ENCODE data around the gene PTPRN2.

PTPRN2 gene

DNA sequence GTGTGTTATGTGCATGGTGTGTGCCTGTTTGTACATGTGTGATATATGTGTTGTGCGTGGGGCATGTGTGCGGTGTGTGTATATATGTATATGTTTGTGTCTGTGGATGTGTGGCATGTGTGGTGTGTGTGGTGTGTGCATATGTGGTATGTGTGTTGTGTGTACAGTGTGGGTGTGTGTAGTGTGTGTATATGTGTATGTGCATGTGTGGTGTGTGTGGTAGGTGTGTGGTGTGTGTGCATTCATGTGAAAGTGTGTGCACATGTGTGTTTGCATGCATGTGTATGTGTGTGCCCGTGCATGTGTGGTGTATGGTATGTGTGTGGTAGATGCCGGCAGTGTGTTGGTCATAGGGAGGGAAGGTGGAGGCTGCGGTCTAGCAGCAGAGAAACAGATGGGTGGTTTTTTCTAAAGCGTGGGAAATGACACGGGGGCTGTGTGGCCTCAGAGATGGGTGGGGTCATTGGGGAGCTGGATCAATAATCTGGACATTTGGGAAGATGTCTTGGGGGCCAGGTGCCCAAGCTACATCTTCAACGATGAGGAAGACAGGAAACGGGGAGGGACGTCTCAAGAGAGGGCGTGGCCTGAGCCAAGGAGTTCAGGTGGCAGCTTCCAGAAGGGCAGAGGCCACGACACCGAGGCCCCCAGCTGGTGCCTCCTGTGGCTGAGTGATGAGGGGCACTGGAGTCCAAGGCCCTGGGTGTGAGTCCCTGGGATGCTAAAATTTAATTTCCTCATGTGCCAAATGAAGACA, 769.5 kb downstream of the PTPRN2 start:
- DNase-seq (ENCODE audit: low read depth): no peak
- no peak for TF ChIP-seq POLR2A (IDR thresholded peaks at IDR 0.05; ENCODE audit: extremely low read depth, insufficient read length)
- TF ChIP-seq, protein P1, sequence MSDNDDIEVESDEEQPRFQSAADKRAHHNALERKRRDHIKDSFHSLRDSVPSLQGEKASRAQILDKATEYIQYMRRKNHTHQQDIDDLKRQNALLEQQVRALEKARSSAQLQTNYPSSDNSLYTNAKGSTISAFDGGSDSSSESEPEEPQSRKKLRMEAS (IDR thresholded peaks at IDR 0.05; ENCODE audit: low read depth, low read length): no peak
- TF ChIP-seq CTCF (IDR thresholded peaks at IDR 0.05; ENCODE audit: low read depth, low read length): no peak
- no peak for TF ChIP-seq MYC (IDR thresholded peaks at IDR 0.05; ENCODE audit: low read depth, low read length)
- no peak overlapping the region for H3K4me3 ChIP-seq (ENCODE audit: low read depth, low read length)

DNA sequence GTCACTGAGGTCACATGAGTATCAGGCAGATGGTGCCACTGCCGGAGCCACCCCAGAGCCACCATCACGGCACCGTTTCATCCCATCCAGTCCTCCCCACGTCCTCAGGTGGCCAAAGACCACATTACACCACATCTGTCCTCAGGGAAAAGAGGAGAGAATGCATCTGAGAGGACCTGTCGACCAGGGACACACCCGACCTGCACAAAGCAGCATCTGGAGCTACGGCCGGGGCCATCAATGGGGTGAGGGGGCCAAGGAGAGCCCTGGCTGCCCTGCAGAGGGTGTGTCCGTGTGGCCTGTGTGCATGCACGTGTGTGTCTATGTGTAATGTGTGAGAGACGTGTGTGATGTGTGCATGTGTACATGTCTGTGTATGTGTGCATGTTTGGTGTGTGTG, 770.2 kb downstream of the PTPRN2 start:
- DNase-seq (ENCODE audit: low read depth): no peak
- TF ChIP-seq MYC (IDR thresholded peaks at IDR 0.05; ENCODE audit: low read depth, low read length): no peak
- no peak for TF ChIP-seq CTCF (IDR thresholded peaks at IDR 0.05; ENCODE audit: low read depth, low read length)
- TF ChIP-seq, protein P1 (IDR thresholded peaks at IDR 0.05; ENCODE audit: low read depth, low read length): no peak
- TF ChIP-seq POLR2A (IDR thresholded peaks at IDR 0.05; ENCODE audit: extremely low read depth, insufficient read length): no peak
- H3K4me3 ChIP-seq (ENCODE audit: low read depth, low read length): no peak overlapping the region

DNA sequence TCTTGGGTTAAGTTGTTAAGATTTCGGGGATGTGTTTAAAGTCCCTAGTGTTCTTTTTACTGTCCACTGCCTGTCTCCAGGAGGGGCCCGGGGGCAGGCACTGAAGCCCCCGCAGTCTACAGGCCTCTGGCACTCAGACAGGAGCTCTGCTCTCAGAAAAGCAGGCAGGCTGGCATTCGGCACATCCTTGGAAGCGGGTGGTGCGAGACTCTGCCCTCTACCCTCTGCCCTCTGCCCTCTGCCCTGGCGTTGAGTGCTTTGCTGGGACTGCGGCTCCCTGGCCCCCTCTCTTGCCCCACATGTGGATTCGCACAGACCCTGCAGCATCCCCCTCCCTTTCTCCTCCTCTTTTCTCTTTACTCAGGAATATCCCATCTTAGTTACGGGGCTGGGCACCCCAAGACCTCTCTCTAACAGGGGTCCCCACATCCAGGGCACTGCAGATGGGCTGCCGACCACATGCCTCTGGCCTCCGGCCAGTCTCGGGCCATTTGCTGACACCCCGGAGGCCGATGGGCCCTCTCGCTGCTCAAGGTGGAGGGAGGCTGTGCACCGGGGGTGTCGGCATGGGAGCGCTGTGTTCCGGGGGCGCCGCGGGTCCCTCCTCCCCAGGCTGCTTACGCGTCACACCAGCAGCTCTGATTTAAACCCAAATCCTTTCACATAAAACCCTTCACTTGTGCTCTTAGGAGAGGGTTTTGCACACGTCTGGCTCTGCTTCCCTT, 770.9 kb downstream of the PTPRN2 start:
- H3K4me3 ChIP-seq (ENCODE audit: low read depth, low read length): no peak overlapping the region
- no peak for DNase-seq (ENCODE audit: low read depth)
- TF ChIP-seq MYC (IDR thresholded peaks at IDR 0.05; ENCODE audit: low read depth, low read length) (no peak), POLR2A (IDR thresholded peaks at IDR 0.05; ENCODE audit: extremely low read depth, insufficient read length) (no peak), CTCF (IDR thresholded peaks at IDR 0.05; ENCODE audit: low read depth, low read length) (no peak)
- TF ChIP-seq, protein P1 (IDR thresholded peaks at IDR 0.05; ENCODE audit: low read depth, low read length): no peak

DNA sequence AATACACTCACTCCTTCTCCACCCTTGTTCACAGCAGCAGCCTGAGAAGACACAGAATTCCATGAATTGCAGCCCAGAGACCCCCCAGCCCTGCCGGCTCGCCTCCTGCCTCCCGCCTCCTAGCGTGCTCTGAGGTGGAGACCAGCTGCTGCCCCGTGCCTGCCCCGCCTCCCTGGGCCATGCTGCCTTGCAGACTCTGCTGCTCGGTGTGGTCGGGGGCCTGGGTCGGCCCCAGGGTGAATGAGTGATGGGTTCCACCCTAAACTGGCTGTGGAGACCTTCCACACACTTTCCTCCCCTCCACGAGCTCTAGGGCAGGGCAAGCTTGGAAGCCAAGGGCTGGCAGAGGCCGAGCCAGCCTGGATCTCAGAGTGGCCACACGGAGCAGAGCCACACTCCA, 771.5 kb downstream of the PTPRN2 start:
- DNase-seq (ENCODE audit: low read depth): no peak
- no peak for TF ChIP-seq POLR2A (IDR thresholded peaks at IDR 0.05; ENCODE audit: extremely low read depth, insufficient read length)
- TF ChIP-seq MYC (IDR thresholded peaks at IDR 0.05; ENCODE audit: low read depth, low read length): no peak
- no peak overlapping the region for H3K4me3 ChIP-seq (ENCODE audit: low read depth, low read length)

DNA sequence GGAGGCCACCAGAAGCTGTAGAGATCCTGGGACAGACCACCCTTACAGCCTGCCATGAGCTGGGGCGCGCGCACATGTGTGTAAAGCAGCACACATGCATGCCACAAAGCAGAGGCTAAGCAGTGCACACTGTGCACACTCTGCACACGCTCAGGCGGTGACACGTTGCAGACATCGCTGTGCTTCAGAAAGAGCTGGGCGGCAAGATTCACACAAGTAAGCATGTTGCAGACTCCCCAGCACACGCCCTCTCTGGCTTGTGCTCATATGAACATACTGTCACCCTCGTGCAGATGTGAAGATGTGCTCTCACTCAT, 772.0 kb downstream of the PTPRN2 start:
- no peak overlapping the region for H3K4me3 ChIP-seq (ENCODE audit: low read depth, low read length)
- DNase-seq (ENCODE audit: low read depth): no peak
- TF ChIP-seq, protein P1 (IDR thresholded peaks at IDR 0.05; ENCODE audit: low read depth, low read length): no peak
- TF ChIP-seq CTCF (IDR thresholded peaks at IDR 0.05; ENCODE audit: low read depth, low read length) (no peak), POLR2A (IDR thresholded peaks at IDR 0.05; ENCODE audit: extremely low read depth, insufficient read length) (no peak)

DNA sequence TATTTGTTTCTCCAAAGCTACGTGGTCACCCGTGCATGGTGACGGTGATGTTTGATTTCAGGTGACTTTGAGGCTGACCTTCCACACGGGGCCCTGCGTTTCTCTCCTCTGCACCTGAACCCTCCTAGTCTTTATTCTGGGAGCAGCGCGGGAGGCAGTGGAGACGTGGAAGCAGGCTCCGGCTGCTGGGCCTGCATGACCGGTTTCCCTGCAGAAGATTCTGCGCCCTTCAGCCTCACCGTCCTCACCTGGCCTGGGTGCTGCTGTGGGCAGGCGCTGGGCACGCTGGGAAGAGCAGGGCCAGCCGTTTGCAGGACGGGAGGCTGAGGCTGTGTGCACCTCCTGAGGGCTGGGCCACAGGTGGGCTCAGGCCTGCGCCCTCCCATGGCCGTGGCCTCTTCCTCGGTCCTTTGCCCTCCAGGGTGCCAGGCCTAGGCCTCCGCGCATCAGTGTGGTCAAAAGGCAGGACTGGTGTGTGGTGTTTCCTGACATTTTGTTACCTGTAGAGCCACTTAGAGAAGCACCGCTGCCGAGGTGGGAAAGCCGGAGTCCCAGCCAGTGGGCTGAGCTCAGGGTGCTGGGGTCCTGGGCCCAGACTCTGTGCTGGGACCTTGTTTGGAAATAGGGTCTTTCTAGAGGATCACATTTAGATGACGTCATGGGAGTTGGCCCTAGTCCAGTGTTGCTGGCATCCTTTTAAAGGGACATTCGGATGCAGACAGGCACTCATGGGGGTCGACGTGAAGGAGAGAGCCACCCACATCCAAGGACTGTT, 772.5 kb downstream of the PTPRN2 start:
- TF ChIP-seq POLR2A (IDR thresholded peaks at IDR 0.05; ENCODE audit: extremely low read depth, insufficient read length) (no peak), CTCF (IDR thresholded peaks at IDR 0.05; ENCODE audit: low read depth, low read length) (no peak), MYC (IDR thresholded peaks at IDR 0.05; ENCODE audit: low read depth, low read length) (no peak)
- TF ChIP-seq, protein P1 (IDR thresholded peaks at IDR 0.05; ENCODE audit: low read depth, low read length): no peak
- no peak overlapping the region for H3K4me3 ChIP-seq (ENCODE audit: low read depth, low read length)
- DNase-seq (ENCODE audit: low read depth): no peak
